ENCODE measurements around the gene PLXNA4.

DNA sequence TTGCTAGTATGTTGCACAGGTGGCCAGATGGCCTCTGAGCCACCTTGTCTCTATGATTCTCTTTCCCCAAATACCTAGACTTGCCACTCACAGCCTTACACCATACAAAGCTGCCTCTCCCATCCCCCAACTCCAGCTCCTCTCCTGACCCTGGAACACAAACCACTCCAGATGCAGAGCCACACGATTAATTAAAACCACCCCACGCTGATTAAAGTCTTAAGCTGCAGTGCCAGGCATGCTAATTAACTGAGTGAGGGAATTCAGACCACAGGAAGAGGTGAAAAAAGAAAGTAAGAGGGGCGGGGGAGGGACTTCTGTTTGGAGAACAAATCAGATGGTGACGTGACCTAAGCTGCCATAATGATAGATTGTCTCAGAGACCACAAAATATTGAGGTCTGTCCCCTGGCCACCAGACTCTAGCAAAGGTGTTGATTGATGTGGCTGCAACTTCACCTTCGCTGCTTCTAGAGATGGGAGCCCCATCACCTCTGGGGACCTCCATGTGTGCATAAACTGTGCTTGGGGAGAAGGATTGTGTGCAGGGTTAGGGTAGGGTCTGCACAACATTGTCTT is 331.3 kb downstream of the PLXNA4 start:
- TF ChIP-seq, protein P1, sequence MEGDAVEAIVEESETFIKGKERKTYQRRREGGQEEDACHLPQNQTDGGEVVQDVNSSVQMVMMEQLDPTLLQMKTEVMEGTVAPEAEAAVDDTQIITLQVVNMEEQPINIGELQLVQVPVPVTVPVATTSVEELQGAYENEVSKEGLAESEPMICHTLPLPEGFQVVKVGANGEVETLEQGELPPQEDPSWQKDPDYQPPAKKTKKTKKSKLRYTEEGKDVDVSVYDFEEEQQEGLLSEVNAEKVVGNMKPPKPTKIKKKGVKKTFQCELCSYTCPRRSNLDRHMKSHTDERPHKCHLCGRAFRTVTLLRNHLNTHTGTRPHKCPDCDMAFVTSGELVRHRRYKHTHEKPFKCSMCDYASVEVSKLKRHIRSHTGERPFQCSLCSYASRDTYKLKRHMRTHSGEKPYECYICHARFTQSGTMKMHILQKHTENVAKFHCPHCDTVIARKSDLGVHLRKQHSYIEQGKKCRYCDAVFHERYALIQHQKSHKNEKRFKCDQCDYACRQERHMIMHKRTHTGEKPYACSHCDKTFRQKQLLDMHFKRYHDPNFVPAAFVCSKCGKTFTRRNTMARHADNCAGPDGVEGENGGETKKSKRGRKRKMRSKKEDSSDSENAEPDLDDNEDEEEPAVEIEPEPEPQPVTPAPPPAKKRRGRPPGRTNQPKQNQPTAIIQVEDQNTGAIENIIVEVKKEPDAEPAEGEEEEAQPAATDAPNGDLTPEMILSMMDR (IDR thresholded peaks at IDR 0.05): no peak
- no peak for TF ChIP-seq POLR2A (IDR thresholded peaks at IDR 0.05)
